TTC549 (cell line): ENCODE results near the gene INTS11.
A peak's percentile ranks its signal among the peaks of the same experiment; 100 is the strongest.
"Not testable (repeated sequence)": the region's sequence is repeated elsewhere in the genome, so short reads cannot be mapped to it uniquely, and the experiment has no call there.

Source experiments
- FAIRE-seq: peaks from 2 replicates; lab custom pipeline; 2012; peaks lifted over from hg19 to GRCh38; lab: Jason Lieb, UNC

Gene INTS11

GRCh38 chr1:1324524-1325287 is at the start of gene INTS11, which contains the start of gene CPTP:
Gene INTS11 (minus strand): TSS chr1:1324660. CDS start chr1:1324608, 52 bp downstream.
Gene CPTP (plus strand): TSS chr1:1324802. CDS start chr1:1326911, 2,109 bp downstream.
- FAIRE-seq: no peak

GRCh38 chr1:1373815-1374588 is 49.5 kb upstream of the INTS11 start:
- FAIRE-seq: no peak

GRCh38 chr1:1373051-1373814 is 48.8 kb upstream of the INTS11 start:
- FAIRE-seq: no peak

DNA sequence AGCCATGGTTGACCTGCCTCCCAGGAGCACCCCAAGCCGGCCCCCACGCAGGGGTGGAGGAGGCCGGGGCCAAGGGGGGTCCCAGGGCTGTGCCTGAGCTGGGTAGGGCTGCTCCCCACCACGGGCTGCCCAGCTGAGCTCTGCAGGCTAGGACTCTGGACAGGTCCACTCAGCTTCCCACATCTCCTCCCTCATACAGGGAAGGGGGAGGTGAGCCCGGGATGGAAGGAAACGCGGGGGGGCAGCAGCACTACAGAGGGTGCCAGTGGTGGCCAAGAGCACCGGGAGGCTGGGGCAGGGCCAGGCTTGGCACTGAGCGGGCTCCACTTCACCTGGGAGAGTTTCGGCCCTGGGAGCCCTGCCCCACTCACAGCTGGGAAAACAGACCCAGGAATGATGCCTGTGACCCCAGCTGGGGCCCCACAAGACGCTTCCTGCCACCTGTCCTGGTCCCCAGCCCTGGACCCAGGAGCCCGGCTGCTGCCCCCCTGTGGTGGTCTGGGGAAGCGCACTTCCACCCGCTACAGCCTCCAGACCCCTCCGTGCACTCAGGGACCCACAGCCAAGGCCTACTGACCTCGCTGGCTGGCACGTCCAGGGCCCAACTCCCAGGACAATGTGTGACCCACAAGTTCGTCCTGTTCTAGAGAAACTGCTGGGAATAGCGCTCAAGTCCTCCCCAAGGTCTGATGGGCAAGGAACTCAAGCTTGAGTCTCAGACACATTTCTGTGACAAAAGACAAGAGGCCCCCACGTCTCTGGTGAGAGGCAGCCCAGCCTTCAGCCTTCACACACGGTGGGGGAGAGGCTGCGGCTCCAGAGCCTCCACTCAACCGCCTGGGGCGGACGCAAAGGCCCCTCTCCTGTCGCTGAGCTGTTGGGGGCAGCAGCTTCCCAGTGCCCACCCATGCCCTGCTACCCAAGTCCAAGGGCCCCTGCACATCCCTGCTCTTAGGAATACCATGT is 47.6 kb upstream of the INTS11 start:
- FAIRE-seq: no peak

DNA sequence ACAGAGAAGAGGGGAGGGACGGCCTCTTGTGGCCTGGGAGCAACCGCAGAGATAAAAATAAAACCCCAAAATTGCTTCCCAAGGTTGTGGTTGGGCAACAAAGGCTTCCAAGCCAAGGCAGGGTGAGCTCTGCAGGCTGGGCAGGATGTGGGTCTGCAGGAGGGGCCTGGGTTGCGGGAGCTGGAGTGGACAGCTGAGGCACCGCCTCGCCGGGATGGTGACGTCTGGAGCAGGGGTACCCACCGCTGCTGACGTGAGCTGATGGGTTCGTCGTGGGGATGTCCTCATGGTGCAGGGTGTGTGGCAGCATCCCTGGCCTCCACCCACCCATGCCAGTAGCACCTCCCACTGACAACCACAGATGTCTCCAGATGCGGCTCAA is 46.9 kb upstream of the INTS11 start:
- FAIRE-seq: no peak

DNA sequence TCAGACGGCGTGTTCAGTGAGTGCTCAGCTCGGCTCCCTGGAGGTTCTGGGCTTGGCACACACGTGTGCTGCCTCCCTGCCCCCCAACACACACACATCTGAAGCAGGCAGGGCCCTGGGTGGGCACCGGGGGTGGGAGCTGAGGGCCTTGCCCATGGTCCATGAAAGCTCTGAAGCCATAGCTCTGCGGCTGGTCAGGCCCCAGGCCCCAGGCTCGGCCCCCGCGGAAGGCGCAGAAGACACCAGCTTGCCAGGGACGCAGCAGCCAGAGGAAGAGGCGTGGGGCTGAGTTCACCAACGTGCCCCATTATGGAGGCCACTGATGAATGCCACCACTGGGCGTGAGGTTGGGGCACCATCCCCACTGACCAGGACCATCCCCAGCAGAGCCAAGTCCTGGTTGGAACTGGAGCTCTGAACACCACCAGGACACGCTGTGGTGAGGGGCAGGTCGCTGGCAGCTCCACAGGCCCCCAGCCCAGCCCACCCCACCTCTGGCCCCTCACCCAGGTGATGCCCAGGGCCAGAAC is 46.4 kb upstream of the INTS11 start:
- FAIRE-seq: no peak

- not testable (repeated sequence) for FAIRE-seq
Observed at GRCh38 chr1:1370094-1370493, 45.6 kb upstream of the INTS11 start.

DNA sequence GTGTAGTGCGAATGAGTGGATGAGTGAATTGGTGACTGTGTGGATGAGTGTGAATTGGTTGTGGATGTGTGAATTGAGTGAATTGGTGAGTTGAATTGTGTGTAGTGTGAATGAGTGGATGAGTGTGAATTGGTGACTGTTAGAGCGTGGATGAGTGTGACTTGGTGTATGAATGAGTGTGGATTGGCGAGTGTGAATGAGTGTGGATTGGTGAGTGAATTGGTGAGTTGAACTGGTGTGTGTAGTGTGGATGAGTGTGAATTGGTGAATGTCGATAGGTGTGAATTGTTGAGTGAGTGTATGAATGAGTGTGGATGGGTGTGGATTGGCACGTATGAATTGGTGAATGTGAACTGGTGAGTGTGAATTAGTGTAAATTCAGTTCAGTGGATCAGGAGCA is 42.9 kb upstream of the INTS11 start:
- FAIRE-seq: no peak

DNA sequence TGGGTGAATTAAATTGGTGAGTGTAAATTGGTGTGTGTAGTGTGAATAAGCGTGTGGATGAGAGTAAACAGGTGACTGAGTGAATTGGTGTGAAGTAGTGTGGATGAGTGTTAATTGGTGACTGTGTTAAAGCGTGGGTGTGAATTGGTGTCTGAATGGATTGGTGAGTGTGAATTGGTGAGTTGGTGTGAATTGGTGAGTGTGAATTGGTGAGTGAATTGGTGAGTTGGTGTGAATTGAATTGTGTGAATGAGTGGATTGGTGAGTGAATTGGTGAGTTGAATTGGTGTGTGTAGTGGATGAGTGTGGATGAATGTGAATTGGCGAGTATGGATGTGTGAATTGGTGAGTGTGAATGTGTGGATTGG is 42.2 kb upstream of the INTS11 start:
- FAIRE-seq: no peak

- FAIRE-seq: no peak
Observed at GRCh38 chr1:1365875-1366698, 41.6 kb upstream of the INTS11 start.

GRCh38 chr1:1364266-1364665 is 39.8 kb upstream of the INTS11 start:
- no peak for FAIRE-seq

DNA sequence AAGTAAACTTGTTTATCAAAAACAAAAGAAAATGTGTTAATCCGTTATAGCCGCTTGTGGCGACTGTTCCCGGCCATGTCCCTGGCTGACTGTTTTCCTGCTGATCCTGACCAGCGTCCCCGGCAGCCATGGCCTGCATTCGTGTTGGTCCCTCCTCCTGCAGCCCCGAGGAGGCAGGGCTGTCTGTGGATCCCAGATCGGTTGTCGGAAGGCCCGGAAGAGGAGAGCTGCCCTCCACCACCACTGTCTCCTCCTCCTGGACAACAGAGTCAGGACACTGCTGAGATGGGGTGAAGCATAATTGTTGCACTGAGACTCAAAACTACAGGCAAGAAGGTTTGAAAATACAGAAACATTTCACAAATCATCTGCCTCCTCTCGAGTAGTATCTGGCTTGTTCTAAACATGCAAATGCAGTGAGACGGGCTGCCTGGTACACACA is 37.5 kb upstream of the INTS11 start:
- FAIRE-seq: no peak

GRCh38 chr1:1361233-1361981 is 36.9 kb upstream of the INTS11 start:
- FAIRE-seq: no peak

DNA sequence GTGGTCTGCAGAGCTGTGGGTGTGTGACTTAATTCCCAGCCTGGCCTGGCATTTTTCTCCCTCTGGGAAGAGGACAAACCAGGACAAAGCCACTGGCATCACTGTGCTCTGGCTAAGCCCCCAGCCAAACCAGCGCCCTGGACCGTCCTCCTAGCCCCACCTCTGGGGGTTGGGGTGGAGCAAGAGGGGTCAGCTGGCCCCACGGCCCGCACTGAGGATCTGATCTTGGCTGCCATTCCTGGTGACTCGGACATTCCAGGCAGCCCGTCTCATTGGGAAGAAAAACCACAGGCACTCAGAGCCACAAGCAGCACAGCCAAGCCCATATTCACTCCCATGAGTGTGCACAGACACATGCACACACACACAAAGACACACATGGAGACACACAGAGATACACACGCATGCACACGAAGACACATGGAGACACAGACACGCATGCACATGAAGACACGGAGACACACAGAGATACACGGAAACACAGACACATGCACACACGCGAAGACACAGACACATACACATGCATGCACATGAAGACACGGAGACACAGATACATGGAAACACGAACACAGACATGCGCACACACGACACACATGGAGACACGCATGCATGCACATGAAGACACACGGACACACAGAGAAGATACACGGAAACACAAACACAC is 36.2 kb upstream of the INTS11 start:
- FAIRE-seq: no peak

GRCh38 chr1:1359664-1360468 is 35.4 kb upstream of the INTS11 start:
- FAIRE-seq: no peak

GRCh38 chr1:1359308-1359663 is 34.8 kb upstream of the INTS11 start:
- no peak for FAIRE-seq

GRCh38 chr1:1358433-1359271 is 34.2 kb upstream of the INTS11 start, which contains the start of gene MXRA8:
Gene MXRA8 (minus strand): TSS chr1:1358555. CDS start chr1:1358504, 51 bp downstream.
- peak; percentile 72 for FAIRE-seq
